WERI-Rb-1 (cell line): ENCODE measurements around the gene SSTR1.

Experiments used
- DNase-seq: peaks from one replicate; pipeline ENCODE4 v3.0.0-alpha.2; 2020
- H3K27ac ChIP-seq: fragments of 250-450 bp; sonication (Bioruptor Pico); 2 replicates; pipeline ENCODE4 v1.5.1; 2020; ENCODE audit warnings: mild to moderate bottlenecking, moderate library complexity
- H3K27me3 ChIP-seq: fragments of 250-450 bp; sonication (Bioruptor Pico); 2 replicates; pipeline ENCODE4 v1.5.1; 2021; ENCODE audit warnings: mild to moderate bottlenecking, low read depth, moderate library complexity; ENCODE audit not compliant: insufficient read depth, severe bottlenecking
- H3K36me3 ChIP-seq: fragments of 250-450 bp; sonication (Bioruptor Pico); 2 replicates; pipeline ENCODE4 v1.5.1; 2020; ENCODE audit warnings: mild to moderate bottlenecking, moderate library complexity
- H3K4me3 ChIP-seq: 2 replicates; pipeline ENCODE4 v1.5.1; 2011; ENCODE audit warnings: low read depth, mild to moderate bottlenecking, control low read depth, low read length
- H3K9me3 ChIP-seq: fragments of 250-450 bp; sonication (Bioruptor Pico); 2 replicates; pipeline ENCODE4 v1.5.1; 2021; ENCODE audit warnings: mild to moderate bottlenecking, moderate library complexity; ENCODE audit not compliant: severe bottlenecking
- TF ChIP-seq, protein P1 (sequence below): IDR thresholded peaks from 2 replicates; pipeline ENCODE4 v1.5.1; 2011; ENCODE audit warnings: low read depth, mild to moderate bottlenecking, control low read depth, inconsistent platforms, low read length

SSTR1 gene

DNA sequence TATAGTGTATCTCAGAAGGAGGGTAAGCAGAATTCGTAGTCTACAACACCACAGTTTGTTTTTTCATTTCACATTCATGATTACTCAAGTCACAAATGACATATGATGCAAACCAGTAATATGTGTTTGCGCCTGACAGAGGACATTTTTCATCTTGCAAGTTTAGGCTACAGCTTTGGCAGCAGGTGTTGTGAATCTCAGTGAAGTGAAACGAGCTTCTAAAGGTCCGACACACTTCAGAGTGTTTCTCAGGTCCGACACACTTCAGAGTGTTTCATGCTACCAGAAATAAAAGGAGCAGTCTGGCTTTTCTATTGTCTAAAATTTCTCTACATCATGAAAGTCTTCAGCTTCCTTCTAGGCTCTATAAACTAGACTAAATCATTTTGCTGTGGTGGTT is 25.5 kb downstream of the SSTR1 start:
- Histone ChIP-seq H3K27ac (no peak overlapping the region), H3K9me3 (no peaks in the 10 kb centered on the region), H3K27me3 (peaks cover 43% of the 10 kb centered on the region), H3K4me3 (no peak overlapping the region), H3K36me3 (no peaks in the 10 kb centered on the region)
- TF ChIP-seq, protein P1, sequence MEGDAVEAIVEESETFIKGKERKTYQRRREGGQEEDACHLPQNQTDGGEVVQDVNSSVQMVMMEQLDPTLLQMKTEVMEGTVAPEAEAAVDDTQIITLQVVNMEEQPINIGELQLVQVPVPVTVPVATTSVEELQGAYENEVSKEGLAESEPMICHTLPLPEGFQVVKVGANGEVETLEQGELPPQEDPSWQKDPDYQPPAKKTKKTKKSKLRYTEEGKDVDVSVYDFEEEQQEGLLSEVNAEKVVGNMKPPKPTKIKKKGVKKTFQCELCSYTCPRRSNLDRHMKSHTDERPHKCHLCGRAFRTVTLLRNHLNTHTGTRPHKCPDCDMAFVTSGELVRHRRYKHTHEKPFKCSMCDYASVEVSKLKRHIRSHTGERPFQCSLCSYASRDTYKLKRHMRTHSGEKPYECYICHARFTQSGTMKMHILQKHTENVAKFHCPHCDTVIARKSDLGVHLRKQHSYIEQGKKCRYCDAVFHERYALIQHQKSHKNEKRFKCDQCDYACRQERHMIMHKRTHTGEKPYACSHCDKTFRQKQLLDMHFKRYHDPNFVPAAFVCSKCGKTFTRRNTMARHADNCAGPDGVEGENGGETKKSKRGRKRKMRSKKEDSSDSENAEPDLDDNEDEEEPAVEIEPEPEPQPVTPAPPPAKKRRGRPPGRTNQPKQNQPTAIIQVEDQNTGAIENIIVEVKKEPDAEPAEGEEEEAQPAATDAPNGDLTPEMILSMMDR: no peak
- DNase-seq: no peak

- Histone ChIP-seq H3K9me3 (no peaks in the 10 kb centered on the region), H3K27ac (no peak overlapping the region)
- DNase-seq: no peak
Measured at GRCh38 chr14:38238332-38238731, 30.6 kb downstream of the SSTR1 start.

GRCh38 chr14:38238878-38239277 is 31.2 kb downstream of the SSTR1 start:
- TF ChIP-seq, protein P1: no peak
- Histone ChIP-seq H3K27ac (no peak overlapping the region), H3K4me3 (no peak overlapping the region), H3K36me3 (no peaks in the 10 kb centered on the region), H3K9me3 (no peaks in the 10 kb centered on the region), H3K27me3 (peaks cover 28% of the 10 kb centered on the region)
- DNase-seq: no peak

More at GRCh38 chr14:38238332-38238731, 30.6 kb downstream of the SSTR1 start:
- no peak overlapping the region for H3K4me3 ChIP-seq
- H3K27me3 ChIP-seq: peaks cover 33% of the 10 kb centered on the region
- TF ChIP-seq, protein P1: no peak
- H3K36me3 ChIP-seq: no peaks in the 10 kb centered on the region

DNA sequence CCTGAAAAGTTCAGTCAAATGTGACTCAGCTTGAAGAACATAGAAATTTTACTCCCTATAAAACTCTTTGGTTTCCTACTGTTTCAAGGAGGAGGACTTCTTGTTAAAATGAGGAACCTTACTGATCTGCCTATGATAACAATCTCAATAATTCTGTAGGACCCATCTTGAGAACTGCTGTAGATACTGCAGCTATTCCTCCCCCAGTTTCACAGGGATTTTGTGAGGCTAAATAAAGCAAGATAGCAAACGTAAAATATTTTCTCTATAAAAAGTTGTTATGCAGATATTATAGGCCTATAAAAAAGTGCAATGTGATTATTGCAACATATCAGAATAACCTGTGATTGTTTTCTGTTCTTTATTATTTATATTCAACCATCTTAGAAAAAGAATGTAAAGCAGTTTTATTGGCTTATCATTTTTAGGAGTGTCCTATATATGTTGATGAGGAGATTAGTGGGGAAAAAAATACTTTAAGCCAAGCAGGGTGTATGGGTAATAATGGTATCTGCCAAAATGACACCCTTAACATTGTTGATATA is 36.1 kb downstream of the SSTR1 start:
- TF ChIP-seq, protein P1: no peak
- DNase-seq: no peak
- Histone ChIP-seq H3K4me3 (no peak overlapping the region), H3K36me3 (no peaks in the 10 kb centered on the region), H3K27me3 (peaks cover 25% of the 10 kb centered on the region), H3K27ac (no peak overlapping the region), H3K9me3 (no peaks in the 10 kb centered on the region)

- Histone ChIP-seq H3K36me3 (no peaks in the 10 kb centered on the region), H3K4me3 (no peak overlapping the region), H3K9me3 (no peaks in the 10 kb centered on the region), H3K27ac (no peak overlapping the region), H3K27me3 (peaks cover 45% of the 10 kb centered on the region)
- TF ChIP-seq, protein P1: 0 out of 2 replicates have a peak, but pooled peaks have one; percentile 3
- DNase-seq: no peak
Measured at GRCh38 chr14:38248321-38249028, 40.8 kb downstream of the SSTR1 start.
